GM19468 (cell line): ENCODE results near the gene IL17RE.

Source experiments
- ATAC-seq: cut with Tn5 transposase; IDR thresholded peaks from one replicate; pipeline ENCODE4 v1.9.1; 2021; ENCODE audit warnings: mild to moderate bottlenecking, moderate library complexity, moderate number of reproducible peaks; ENCODE audit not compliant: unreplicated experiment; ENCODE audit errors: extremely low read depth

IL17RE gene

GRCh38 chr3:9949115-9949514 lies 46.5 kb downstream of the IL17RE start:
- no peak for ATAC-seq

- no peak for ATAC-seq
Measured at GRCh38 chr3:9949626-9950025, 47.0 kb downstream of the IL17RE start.

GRCh38 chr3:9951126-9951525 lies 48.5 kb downstream of the IL17RE start:
- ATAC-seq = no peak

GRCh38 chr3:9951598-9951961 lies 48.9 kb downstream of the IL17RE start:
- no peak for ATAC-seq

- peak; percentile 76 for ATAC-seq
Measured at GRCh38 chr3:9951962-9952805, 49.5 kb downstream of the IL17RE start, which contains the start of gene PRRT3. TSS of gene PRRT3 (minus strand) at chr3:9952408. CDS start at chr3:9950115, 2,293 bp downstream.

- no peak for ATAC-seq
Measured at GRCh38 chr3:9955067-9955502, 52.4 kb downstream of the IL17RE start.

- ATAC-seq = no peak
Measured at GRCh38 chr3:9955611-9956352, 53.1 kb downstream of the IL17RE start.

GRCh38 chr3:9957214-9957613 lies 54.6 kb downstream of the IL17RE start:
- no peak for ATAC-seq

- no peak for ATAC-seq
Measured at GRCh38 chr3:9965200-9965875, 62.7 kb downstream of the IL17RE start.
